Nephron progenitor cell (in vitro differentiated cells): Measurements from ENCODE around the gene FIP1L1.

Experiments used
- DNase-seq: peaks from one replicate; pipeline ENCODE4 v3.0.0; 2021
- H3K27ac Mint-ChIP-seq: 2 replicates; pipeline ENCODE4 v1.8.0; 2021; ENCODE audit warnings: mild to moderate bottlenecking, moderate library complexity, mixed read lengths
- H3K27me3 Mint-ChIP-seq: 2 replicates; pipeline ENCODE4 v1.8.0; 2021; ENCODE audit warnings: mild to moderate bottlenecking, low read depth, mixed read lengths; ENCODE audit not compliant: poor library complexity
- H3K36me3 Mint-ChIP-seq: 2 replicates; pipeline ENCODE4 v1.8.0; 2021; ENCODE audit warnings: low read depth, mixed read lengths
- H3K4me1 Mint-ChIP-seq: 2 replicates; pipeline ENCODE4 v1.8.0; 2021; ENCODE audit warnings: mixed read lengths
- H3K4me3 Mint-ChIP-seq: 2 replicates; pipeline ENCODE4 v1.8.0; 2021; ENCODE audit warnings: mild to moderate bottlenecking, moderate library complexity, mixed read lengths
- H3K9me3 Mint-ChIP-seq: 2 replicates; pipeline ENCODE4 v1.8.0; 2021; ENCODE audit warnings: mild to moderate bottlenecking, moderate library complexity, mixed read lengths
- TF ChIP-seq, protein P1 (sequence below): fragments of 200-600 bp; sonication (generic); IDR thresholded peaks from 2 replicates; pipeline ENCODE4 v1.5.0; 2021; ENCODE audit warnings: antibody characterized with exemption

FIP1L1 gene

GRCh38 chr4:53489279-53489889, 111.9 kb downstream of the FIP1L1 start:
- peaks cover 4% of the 10 kb centered on the region for H3K27me3 Mint-ChIP-seq
- peaks cover 18% of the 10 kb centered on the region for H3K4me1 Mint-ChIP-seq
- H3K9me3 Mint-ChIP-seq, result peaks cover 5% of the 10 kb centered on the region
- no peaks in the 10 kb centered on the region for H3K36me3 Mint-ChIP-seq
- DNase-seq, result no peak
- H3K4me3 Mint-ChIP-seq, result no peak overlapping the region
- TF ChIP-seq, protein P1, sequence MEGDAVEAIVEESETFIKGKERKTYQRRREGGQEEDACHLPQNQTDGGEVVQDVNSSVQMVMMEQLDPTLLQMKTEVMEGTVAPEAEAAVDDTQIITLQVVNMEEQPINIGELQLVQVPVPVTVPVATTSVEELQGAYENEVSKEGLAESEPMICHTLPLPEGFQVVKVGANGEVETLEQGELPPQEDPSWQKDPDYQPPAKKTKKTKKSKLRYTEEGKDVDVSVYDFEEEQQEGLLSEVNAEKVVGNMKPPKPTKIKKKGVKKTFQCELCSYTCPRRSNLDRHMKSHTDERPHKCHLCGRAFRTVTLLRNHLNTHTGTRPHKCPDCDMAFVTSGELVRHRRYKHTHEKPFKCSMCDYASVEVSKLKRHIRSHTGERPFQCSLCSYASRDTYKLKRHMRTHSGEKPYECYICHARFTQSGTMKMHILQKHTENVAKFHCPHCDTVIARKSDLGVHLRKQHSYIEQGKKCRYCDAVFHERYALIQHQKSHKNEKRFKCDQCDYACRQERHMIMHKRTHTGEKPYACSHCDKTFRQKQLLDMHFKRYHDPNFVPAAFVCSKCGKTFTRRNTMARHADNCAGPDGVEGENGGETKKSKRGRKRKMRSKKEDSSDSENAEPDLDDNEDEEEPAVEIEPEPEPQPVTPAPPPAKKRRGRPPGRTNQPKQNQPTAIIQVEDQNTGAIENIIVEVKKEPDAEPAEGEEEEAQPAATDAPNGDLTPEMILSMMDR, result no peak
- H3K27ac Mint-ChIP-seq, result no peak overlapping the region

- no peak overlapping the region for H3K4me3 Mint-ChIP-seq
- TF ChIP-seq, protein P1, result no peak
- H3K27me3 Mint-ChIP-seq, result peaks cover 4% of the 10 kb centered on the region
- DNase-seq, result no peak
- H3K4me1 Mint-ChIP-seq, result peaks cover 18% of the 10 kb centered on the region
- H3K9me3 Mint-ChIP-seq, result peaks cover 5% of the 10 kb centered on the region
- H3K27ac Mint-ChIP-seq, result no peak overlapping the region
- no peaks in the 10 kb centered on the region for H3K36me3 Mint-ChIP-seq
Observed at GRCh38 chr4:53490161-53490956, 112.9 kb downstream of the FIP1L1 start.

DNA sequence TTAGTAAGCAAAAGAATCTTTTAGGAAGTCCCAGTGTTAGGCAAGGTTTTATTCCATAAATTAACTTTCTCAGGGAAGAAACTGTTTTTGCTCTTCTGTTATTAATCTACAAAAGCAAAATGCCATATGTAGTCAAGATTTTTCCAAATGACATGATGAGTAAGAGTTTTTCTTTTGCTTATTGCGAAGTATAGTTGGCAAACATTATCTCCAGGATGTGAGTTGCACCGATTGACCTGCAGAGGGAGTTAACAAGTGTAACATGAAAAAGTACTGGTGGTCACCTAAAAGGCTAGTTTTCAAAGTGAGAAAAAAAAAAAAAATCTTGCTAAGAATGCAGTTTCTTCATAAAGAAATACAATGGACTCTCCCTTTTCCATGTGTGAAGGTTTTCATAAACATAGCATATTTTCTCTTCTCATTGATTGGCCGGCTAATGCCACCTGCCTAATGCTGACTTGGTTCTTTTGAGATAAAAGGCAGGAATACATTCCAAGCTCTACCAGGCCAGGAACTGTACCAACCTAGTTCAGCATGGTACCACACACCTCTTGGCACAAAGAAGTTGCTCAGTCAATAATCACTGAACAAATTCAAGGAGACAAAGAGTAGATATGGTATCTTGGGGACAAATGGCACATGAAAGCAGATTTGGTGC, 113.7 kb downstream of the FIP1L1 start:
- DNase-seq, result peak; percentile 9
- Mint-ChIP-seq H3K27me3 (peaks cover 6% of the 10 kb centered on the region), H3K27ac (no peak overlapping the region), H3K36me3 (no peaks in the 10 kb centered on the region), H3K4me1 (peaks cover 18% of the 10 kb centered on the region), H3K9me3 (peaks cover 5% of the 10 kb centered on the region), H3K4me3 (no peak overlapping the region)
- TF ChIP-seq, protein P1, result peak; percentile 66

GRCh38 chr4:53494851-53495250, 117.4 kb downstream of the FIP1L1 start:
- TF ChIP-seq, protein P1, result no peak
- DNase-seq, result no peak
- H3K9me3 Mint-ChIP-seq, result peaks cover 5% of the 10 kb centered on the region
- no peaks in the 10 kb centered on the region for H3K36me3 Mint-ChIP-seq
- peaks cover 34% of the 10 kb centered on the region for H3K4me1 Mint-ChIP-seq
- H3K27ac Mint-ChIP-seq, result no peak overlapping the region
- no peak overlapping the region for H3K4me3 Mint-ChIP-seq
- peaks cover 4% of the 10 kb centered on the region for H3K27me3 Mint-ChIP-seq

GRCh38 chr4:53497487-53498244, 120.2 kb downstream of the FIP1L1 start:
- Mint-ChIP-seq H3K27me3 (peaks cover 4% of the 10 kb centered on the region), H3K27ac (no peak overlapping the region), H3K4me1 (peaks cover 21% of the 10 kb centered on the region), H3K36me3 (no peaks in the 10 kb centered on the region), H3K9me3 (peaks cover 5% of the 10 kb centered on the region), H3K4me3 (no peak overlapping the region)
- no peak for DNase-seq
- TF ChIP-seq, protein P1, result no peak
